HG03575 (cell line): ENCODE results near the gene PANX2.
"Not testable (repeated sequence)": the region's sequence is repeated elsewhere in the genome, so short reads cannot be mapped to it uniquely, and the experiment has no call there.

ENCODE experiments used
- ATAC-seq: cut with Tn5 transposase; IDR thresholded peaks from one replicate; pipeline ENCODE4 v1.9.1; 2021; ENCODE audit not compliant: unreplicated experiment, insufficient number of reproducible peaks, low FRiP score; ENCODE audit errors: extremely low read depth

The PANX2 gene

DNA sequence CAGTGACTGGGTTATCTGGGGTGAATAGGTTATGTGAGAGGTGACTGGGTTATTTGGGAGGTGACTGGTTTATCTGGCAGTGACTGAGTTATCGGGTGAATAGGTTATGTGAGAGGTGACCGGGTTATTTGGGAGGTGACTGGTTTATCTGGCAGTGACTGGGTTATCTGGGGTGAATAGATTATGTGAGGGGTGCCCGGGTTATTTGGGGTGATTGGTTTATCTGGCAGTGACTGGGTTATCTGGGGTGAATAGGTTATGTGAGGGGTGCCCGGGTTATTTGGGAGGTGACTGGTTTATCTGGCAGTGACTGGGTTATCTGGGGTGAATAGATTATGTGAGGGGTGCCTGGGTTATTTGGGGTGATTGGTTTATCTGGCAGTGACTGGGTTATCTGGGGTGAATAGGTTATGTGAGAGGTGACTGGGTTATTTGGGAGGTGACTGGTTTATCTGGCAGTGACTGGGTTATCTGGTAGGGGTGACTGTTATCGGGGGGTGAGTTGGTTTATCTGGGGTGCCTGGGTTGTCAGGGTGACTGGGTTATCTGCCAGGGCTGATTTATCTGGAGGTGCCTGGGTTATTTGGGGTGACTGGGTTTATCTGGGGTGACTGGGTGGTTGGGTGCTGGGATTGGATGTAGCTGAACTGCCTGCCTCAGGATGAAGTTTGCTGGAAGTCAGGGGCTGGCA lies 1.9 kb upstream of the PANX2 start:
- ATAC-seq = not testable (repeated sequence)

DNA sequence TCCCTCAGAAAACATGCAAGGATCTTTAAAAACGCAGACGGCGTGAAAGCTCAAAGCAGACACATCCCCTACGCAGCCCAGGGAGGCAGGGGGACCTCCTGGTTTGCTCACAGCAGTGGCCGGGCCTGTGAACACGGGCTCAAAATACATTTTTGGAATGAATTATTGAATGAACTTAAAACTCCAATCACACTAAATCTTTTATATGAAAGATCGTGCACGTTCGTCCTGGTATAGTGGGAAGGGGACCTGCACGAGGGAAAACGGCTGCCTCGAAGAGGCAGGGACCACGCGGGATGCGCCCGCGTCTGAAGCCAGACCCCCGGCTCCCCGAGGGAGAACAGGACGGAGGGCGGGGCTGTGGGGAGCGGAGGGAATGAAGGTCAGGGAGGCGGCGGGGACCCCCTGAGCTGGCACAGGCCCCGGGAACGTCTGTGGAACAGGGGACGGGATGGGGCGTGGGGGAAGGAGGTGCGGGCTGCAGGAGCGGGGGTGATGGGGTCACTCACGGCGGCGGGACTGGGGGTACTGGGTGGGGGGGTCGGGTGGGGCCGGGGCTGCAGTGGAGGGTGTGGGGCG lies 1.3 kb upstream of the PANX2 start:
- no peak for ATAC-seq

DNA sequence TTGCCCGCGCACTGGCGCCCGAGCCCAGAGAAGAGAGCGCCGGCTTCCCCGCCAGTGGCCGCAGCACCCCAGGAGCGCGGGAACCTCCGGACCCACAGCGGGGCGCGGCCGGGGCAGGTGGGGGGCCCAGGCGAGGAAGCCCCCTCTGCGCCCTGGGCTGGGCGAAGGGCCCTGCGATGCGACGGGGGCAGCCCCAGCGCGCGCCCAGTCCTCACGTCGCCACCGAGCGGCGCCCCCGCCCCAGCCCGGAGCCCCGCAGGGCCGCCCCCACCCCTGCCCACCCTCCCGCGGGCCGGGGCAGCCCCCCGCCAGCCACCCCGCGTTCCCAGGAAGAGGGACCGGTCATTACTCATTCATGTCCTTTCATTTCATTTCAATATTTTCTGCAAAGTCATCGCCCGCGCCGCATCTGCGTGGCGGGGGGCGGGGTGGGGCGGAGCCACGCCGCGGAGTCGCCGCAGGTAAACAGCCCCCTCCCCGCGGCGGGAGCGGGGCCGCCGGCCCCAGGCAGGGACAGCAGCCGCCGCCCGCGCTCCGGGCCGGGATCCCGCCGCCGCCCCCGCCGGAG lies 673 bp upstream of the PANX2 start:
- ATAC-seq = no peak

- ATAC-seq = no peak
Measured at GRCh38 chr22:50171319-50171964, 911 bp downstream of the PANX2 start.

DNA sequence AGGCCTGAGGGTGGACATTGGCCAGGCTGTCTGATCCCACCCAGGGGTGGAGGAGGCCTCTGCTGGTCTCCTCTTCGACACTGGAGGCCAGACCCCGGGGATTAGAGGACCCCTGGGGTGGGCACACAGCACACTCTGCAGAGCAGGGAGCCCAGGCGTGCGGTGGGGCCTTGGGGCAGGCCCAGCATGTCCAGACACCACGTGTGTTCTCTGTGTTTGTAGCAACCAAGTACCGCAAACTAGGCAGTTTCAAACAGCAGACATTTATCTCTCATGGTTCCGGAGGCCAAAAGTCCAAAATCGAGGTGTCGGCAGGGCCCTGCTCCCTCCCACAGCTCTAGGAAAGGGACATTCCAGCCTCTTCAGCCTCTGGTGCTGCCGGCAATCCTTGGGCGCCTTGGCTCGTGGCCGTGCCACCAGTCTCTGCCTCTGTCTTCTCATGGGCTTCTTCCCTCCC lies 1.5 kb downstream of the PANX2 start:
- ATAC-seq = no peak

DNA sequence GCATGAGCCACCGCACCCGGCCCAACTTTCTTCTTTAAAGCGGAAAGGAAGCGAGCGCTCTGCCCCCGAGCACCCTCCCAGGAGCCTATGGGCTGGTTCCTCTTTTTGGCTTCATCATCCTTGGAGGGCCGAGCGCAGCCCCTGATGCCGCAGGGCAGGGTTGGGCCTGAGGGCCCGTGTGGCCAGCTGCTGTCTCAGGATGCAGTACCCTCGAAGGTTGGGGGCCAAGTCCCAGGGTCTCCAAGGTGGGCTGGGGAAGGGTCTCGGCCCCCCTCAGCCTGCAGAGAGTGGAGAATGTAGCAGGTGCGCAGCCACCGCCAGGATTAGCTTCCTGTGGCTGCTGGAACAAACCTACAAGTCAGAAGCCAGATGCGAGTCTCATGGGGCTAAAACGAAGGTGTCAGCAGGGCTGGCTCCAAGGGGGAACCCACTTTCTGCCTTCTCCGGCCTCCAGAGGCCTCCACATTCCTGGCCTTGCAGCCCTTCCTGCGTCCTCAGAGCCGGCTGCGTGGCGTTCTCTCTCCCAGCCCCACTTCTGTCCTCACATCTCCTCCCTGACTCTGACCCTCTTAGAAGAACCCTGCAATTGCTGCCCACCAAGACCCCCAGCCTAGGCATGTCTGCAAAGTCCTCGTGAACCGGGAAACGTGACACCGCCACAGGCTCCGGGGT lies 2.9 kb downstream of the PANX2 start:
- ATAC-seq = no peak

- ATAC-seq = no peak
Measured at GRCh38 chr22:50173983-50174355, 3.4 kb downstream of the PANX2 start.

DNA sequence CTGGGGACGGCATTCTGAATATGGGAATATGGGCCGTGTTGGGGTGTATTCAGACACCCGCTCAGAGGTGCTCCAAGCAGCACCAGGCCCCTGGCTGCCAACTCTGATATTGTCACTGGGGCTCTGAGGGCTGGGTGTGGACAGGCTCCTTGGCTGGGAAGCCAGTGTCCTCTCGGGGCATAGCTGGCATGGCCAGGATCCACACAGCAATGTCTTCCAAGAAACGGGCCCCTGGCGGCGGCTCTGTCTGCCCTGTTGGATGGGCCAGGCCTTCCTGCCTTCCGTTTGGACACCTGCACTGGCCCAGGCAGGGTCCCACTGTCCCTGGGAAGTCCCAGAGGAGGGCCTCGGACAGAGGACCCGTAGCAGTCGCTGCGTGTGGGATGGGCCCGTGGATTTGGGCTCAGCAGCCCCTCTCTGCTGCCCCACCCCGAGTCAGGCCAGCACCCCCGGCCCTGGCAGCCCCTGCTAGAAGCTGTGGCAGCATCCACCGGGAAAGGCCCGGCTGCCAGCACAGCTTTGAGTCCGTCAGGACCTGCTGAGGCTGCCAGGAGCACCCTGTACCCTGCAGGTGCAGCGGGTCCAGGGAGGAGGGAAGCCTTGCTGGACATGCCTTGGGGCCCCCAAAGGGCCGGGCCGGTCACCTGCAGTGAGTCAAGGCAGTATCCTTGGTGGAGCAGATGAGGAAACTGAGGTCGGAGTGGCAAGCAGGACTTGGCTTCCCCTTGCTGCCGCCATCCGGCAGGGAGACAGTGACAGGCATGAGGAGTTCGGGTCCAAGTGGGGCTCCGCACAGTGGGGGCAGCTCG lies 4.1 kb downstream of the PANX2 start:
- no peak for ATAC-seq

DNA sequence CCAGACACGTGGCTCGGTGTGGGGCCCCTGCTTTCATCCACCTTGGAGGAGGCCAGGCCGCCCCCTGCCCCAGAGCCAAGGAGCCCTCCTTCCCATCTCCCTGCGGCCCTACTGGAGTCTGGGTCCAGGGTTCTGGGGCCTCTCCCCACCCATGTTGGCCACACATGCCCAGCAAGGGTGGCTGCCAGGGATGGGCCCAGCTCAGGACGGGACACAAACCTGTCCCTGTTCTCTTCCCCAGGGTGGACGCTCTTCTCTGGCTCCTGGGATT lies 4.6 kb downstream of the PANX2 start:
- no peak for ATAC-seq

- no peak for ATAC-seq
Measured at GRCh38 chr22:50175921-50176849, 5.7 kb downstream of the PANX2 start.

DNA sequence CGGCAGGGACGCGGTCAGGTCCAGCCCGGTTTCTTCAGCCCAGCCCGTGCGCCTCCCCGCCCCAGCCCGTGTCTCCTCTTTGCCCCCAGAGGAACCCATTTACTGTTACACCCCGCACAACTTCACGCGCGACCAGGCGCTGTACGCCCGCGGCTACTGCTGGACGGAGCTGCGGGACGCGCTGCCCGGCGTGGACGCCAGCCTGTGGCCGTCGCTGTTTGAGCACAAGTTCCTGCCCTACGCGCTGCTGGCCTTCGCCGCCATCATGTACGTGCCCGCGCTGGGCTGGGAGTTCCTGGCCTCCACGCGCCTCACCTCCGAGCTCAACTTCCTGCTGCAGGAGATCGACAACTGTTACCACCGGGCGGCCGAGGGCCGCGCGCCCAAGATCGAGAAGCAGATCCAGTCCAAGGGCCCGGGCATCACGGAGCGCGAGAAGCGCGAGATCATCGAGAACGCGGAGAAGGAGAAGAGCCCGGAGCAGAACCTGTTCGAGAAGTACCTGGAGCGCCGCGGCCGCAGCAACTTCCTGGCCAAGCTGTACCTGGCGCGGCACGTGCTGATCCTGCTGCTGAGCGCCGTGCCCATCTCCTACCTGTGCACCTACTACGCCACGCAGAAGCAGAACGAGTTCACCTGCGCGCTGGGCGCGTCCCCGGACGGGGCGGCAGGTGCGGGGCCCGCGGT lies 6.5 kb downstream of the PANX2 start:
- no peak for ATAC-seq

- no peak for ATAC-seq
Measured at GRCh38 chr22:50177537-50178470, 7.3 kb downstream of the PANX2 start.

DNA sequence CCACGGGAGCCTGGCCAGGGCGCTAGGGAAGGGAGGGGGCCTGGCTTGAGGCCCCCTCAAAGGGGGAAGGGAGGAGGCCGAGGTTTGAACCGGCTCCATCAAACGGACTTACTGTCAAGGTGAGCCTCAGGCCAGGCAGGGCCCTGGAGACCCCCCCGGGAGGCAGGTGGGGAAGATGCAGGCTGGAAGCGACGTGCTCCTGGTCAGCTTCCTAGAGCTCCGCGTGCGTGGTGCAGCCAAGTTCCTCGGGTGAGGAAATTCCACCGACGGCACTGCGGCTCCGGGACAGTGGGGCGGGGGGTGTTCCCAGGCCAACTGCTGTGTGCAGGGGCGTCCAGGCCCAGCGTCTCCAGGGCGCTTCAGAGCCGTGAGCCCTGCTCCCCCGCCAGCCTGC lies 7.9 kb downstream of the PANX2 start:
- no peak for ATAC-seq

GRCh38 chr22:50178871-50179869 lies 8.6 kb downstream of the PANX2 start:
- ATAC-seq = no peak

GRCh38 chr22:50179937-50180726 lies 9.6 kb downstream of the PANX2 start:
- ATAC-seq = no peak
